Measurements from ENCODE around the gene YPEL2.

Gene YPEL2

DNA sequence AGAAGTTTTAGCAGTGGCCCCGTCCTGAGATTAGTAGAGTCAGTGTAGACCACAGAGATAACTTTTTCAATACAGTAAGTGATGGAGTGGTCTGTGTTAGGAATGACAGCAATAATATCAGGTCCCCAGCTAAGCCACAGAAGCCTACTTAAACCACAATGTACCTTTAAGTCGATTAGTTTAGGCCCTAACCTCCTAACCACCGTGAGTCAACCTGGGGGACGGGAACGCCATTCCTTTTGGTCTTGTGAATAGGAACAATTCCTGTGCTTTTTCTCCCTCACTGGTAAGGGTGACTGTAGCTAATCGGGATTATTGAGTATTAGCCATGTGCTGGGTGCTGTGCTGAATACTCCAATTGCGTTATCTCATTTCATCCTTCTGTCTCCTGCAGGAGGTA is 14.0 kb downstream of the YPEL2 start:
- no peak for DNase-seq (ENCODE audit: extremely low read depth, insufficient read length)
- Histone ChIP-seq H3K27me3 (replicated peaks; ENCODE audit: control insufficient read depth, insufficient read depth, low read length) (no peaks in the 10 kb centered on the region), H3K36me3 (ENCODE audit: control insufficient read depth, insufficient read depth, low read length) (no peaks in the 10 kb centered on the region), H3K4me3 (replicated peaks; ENCODE audit: low read depth, low read length) (no peak overlapping the region)
- TF ChIP-seq, protein P1, sequence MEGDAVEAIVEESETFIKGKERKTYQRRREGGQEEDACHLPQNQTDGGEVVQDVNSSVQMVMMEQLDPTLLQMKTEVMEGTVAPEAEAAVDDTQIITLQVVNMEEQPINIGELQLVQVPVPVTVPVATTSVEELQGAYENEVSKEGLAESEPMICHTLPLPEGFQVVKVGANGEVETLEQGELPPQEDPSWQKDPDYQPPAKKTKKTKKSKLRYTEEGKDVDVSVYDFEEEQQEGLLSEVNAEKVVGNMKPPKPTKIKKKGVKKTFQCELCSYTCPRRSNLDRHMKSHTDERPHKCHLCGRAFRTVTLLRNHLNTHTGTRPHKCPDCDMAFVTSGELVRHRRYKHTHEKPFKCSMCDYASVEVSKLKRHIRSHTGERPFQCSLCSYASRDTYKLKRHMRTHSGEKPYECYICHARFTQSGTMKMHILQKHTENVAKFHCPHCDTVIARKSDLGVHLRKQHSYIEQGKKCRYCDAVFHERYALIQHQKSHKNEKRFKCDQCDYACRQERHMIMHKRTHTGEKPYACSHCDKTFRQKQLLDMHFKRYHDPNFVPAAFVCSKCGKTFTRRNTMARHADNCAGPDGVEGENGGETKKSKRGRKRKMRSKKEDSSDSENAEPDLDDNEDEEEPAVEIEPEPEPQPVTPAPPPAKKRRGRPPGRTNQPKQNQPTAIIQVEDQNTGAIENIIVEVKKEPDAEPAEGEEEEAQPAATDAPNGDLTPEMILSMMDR (IDR thresholded peaks at IDR 0.05; ENCODE audit: insufficient read depth, low read length, poor library complexity, severe bottlenecking) = no peak

- DNase-seq (ENCODE audit: extremely low read depth, insufficient read length) = no peak
- no peaks in the 10 kb centered on the region for H3K27me3 ChIP-seq (replicated peaks; ENCODE audit: control insufficient read depth, insufficient read depth, low read length)
- TF ChIP-seq, protein P1 (IDR thresholded peaks at IDR 0.05; ENCODE audit: insufficient read depth, low read length, poor library complexity, severe bottlenecking) = no peak
- no peak overlapping the region for H3K4me3 ChIP-seq (replicated peaks; ENCODE audit: low read depth, low read length)
- no peaks in the 10 kb centered on the region for H3K36me3 ChIP-seq (ENCODE audit: control insufficient read depth, insufficient read depth, low read length)
These were observed 14.9 kb downstream of the YPEL2 start for GRCh38 chr17:59346341-59346740.

GRCh38 chr17:59346876-59347407 is 15.5 kb downstream of the YPEL2 start:
- Histone ChIP-seq H3K27me3 (replicated peaks; ENCODE audit: control insufficient read depth, insufficient read depth, low read length) (no peaks in the 10 kb centered on the region), H3K36me3 (ENCODE audit: control insufficient read depth, insufficient read depth, low read length) (no peaks in the 10 kb centered on the region), H3K4me3 (replicated peaks; ENCODE audit: low read depth, low read length) (no peak overlapping the region)
- no peak for DNase-seq (ENCODE audit: extremely low read depth, insufficient read length)
- TF ChIP-seq, protein P1 (IDR thresholded peaks at IDR 0.05; ENCODE audit: insufficient read depth, low read length, poor library complexity, severe bottlenecking) = no peak

- H3K36me3 ChIP-seq (ENCODE audit: control insufficient read depth, insufficient read depth, low read length) = no peaks in the 10 kb centered on the region
- H3K27me3 ChIP-seq (replicated peaks; ENCODE audit: control insufficient read depth, insufficient read depth, low read length) = no peaks in the 10 kb centered on the region
- no peak for DNase-seq (ENCODE audit: extremely low read depth, insufficient read length)
- H3K4me3 ChIP-seq (replicated peaks; ENCODE audit: low read depth, low read length) = no peak overlapping the region
- TF ChIP-seq, protein P1 (IDR thresholded peaks at IDR 0.05; ENCODE audit: insufficient read depth, low read length, poor library complexity, severe bottlenecking) = no peak
These were observed 16.5 kb downstream of the YPEL2 start for GRCh38 chr17:59347975-59348391.

- TF ChIP-seq, protein P1 (IDR thresholded peaks at IDR 0.05; ENCODE audit: insufficient read depth, low read length, poor library complexity, severe bottlenecking) = no peak
- Histone ChIP-seq H3K36me3 (ENCODE audit: control insufficient read depth, insufficient read depth, low read length) (no peaks in the 10 kb centered on the region), H3K27me3 (replicated peaks; ENCODE audit: control insufficient read depth, insufficient read depth, low read length) (no peaks in the 10 kb centered on the region), H3K4me3 (replicated peaks; ENCODE audit: low read depth, low read length) (no peak overlapping the region)
- no peak for DNase-seq (ENCODE audit: extremely low read depth, insufficient read length)
These were observed 17.7 kb downstream of the YPEL2 start for GRCh38 chr17:59349178-59349577.
